ENCODE results near the gene CUBN.

DNA sequence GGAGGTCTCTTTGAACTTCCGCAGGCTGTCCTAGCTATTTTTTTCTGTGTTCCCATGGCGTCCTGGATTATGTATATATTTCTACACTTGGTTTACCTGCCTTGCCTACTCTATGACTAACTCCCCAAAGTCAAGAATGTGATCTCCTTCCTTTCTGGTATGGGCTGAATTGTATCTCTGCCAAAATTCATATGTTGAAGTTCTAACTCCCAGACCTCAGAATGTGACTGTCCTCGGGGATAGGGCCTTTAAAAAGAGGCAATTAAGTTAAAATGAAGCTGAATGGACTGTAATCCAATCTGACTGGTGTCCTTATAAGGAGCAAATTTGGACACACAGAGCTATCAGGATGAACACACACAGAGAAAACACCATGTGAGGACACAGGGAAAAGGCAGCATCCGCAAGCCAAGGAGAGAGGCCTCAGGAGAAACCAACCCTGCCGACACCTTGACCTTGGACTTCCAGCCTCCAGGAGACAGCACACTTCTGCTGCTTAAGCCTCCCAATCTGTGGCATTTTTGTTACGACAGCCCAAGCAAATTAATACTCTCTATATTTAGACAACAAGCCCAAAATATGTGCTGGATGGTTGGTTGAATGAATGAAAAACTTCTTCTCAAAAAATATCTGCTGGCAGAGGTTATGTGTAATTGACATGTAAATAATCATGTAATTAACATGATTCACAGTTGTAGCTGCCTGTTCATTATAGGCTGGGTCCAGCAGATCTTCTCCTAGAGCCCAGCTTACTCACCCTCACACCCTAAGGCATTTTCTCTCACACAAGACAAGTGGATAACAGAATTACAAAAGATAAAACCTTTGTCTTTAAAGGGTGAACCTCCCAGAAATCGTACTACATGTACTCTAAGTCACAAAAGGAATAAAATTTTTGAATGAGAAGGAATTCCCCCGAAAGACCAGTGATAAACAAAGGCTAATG lies 123.7 kb downstream of the CUBN start:
- TF ChIP-seq, protein P1, sequence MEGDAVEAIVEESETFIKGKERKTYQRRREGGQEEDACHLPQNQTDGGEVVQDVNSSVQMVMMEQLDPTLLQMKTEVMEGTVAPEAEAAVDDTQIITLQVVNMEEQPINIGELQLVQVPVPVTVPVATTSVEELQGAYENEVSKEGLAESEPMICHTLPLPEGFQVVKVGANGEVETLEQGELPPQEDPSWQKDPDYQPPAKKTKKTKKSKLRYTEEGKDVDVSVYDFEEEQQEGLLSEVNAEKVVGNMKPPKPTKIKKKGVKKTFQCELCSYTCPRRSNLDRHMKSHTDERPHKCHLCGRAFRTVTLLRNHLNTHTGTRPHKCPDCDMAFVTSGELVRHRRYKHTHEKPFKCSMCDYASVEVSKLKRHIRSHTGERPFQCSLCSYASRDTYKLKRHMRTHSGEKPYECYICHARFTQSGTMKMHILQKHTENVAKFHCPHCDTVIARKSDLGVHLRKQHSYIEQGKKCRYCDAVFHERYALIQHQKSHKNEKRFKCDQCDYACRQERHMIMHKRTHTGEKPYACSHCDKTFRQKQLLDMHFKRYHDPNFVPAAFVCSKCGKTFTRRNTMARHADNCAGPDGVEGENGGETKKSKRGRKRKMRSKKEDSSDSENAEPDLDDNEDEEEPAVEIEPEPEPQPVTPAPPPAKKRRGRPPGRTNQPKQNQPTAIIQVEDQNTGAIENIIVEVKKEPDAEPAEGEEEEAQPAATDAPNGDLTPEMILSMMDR (conservative IDR thresholded peaks at IDR 0.05) = no peak
- no peak for TF ChIP-seq ZFX (IDR thresholded peaks at IDR 0.05)
